ENCODE results near the gene NACC2.
"Not testable (repeated sequence)": the region's sequence is repeated elsewhere in the genome, so short reads cannot be mapped to it uniquely, and the experiment has no call there.

Gene NACC2

DNA sequence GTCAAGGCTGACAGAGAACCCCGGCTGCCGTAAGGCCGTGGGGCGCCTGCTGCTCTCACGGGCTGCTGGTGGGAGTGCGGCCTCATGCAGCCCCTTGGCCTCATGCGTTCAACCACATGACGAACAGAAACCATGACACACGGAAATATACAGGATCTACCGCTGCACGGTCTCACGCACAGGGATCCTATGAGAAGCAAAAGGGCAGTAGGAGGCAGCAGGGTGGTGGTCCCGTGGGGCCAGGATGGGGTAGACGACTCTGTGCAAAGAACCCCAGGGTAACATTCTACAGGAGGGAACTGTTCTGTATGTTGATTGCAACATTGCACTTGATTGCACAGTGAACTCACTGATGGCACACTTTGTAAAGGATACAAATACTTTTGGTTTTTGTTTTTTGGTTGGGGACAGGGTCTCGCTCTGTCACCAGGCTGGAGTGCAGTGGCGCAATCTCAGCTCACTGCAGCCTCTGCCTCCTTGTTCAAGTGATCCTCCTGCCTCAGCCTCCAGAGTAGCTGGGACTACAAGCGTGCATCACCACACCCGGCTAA is 51.6 kb downstream of the NACC2 start:
- DNase-seq, result no peak

DNA sequence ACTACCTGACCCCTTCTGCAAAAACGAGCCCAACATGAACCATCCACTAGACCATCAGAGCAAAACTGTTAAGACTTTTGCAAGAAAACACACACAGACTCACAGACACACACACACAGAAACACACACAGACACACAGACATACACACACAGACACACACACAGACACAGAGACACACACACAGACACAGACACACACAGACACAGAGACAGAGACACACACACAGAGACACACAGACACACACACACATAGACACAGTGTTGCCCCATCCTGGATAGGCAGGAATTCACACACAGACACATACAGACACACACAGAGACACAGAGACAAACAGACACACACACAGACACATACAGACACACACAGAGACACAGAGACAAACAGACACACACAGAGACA is 52.5 kb downstream of the NACC2 start:
- no peak for DNase-seq

DNA sequence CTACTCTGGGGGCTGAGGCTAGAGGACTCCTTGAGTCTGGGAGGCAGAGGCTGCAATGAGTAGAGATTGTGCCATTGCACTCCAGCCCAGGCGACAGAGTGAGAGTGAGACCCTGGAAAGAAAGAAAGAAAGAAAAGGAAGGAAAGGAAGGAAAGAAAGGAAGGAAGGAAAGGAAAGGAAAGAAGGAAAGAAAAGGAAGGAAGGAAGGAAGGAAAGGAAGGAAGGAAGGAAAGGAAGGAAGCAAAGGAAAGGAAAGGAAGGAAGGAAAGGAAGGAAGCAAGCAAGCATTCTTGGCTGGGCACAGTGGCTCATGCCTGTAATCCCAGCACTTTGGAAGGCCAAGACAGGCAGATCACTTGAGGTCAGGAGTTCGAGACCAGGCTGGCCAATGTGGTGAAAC is 54.2 kb downstream of the NACC2 start:
- not testable (repeated sequence) for DNase-seq

DNA sequence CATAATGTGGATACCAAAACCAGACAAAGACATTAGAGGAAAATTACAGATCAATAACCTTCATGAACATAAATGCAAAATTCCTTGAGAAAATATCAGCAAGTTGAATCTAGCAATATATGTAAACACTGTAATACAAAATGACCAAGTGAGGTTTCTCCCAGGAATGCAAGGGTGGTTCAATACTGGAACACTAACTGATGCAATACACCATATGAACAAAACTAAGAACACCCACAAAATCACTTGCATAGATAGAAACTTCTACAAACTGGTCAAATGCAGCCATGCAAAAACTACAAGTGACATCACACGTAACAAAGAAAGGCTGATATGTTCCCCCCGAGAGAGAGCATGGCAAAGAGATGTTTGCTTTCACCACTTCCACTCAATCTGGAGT is 55.6 kb downstream of the NACC2 start:
- no peak for DNase-seq

DNA sequence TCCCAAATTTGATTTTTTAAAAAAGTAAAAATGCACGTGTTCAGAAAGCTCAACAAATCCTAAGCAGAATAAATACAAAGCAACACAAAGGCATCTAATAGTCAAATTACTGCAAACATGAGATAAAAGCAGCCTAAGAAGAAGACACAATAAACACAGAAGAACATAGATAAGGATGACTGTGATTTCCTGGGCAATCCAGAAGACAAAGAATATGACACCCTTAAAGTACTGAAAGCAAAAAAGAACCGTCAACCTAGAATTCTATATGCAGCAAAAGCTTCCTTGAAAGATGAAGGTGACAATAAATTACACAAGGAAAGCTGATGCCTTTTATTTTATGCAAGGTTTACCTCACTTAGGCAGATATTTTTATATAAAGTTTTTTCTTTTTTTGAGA is 58.2 kb downstream of the NACC2 start:
- no peak for DNase-seq

GRCh38 chr9:136036050-136036449 is 59.0 kb downstream of the NACC2 start:
- DNase-seq, result no peak

- no peak for DNase-seq
Observed at GRCh38 chr9:136031741-136032730, 63.1 kb downstream of the NACC2 start.

GRCh38 chr9:136031094-136031493 is 64.0 kb downstream of the NACC2 start:
- no peak for DNase-seq

- no peak for DNase-seq
Observed at GRCh38 chr9:136029556-136029955, 65.5 kb downstream of the NACC2 start.

DNA sequence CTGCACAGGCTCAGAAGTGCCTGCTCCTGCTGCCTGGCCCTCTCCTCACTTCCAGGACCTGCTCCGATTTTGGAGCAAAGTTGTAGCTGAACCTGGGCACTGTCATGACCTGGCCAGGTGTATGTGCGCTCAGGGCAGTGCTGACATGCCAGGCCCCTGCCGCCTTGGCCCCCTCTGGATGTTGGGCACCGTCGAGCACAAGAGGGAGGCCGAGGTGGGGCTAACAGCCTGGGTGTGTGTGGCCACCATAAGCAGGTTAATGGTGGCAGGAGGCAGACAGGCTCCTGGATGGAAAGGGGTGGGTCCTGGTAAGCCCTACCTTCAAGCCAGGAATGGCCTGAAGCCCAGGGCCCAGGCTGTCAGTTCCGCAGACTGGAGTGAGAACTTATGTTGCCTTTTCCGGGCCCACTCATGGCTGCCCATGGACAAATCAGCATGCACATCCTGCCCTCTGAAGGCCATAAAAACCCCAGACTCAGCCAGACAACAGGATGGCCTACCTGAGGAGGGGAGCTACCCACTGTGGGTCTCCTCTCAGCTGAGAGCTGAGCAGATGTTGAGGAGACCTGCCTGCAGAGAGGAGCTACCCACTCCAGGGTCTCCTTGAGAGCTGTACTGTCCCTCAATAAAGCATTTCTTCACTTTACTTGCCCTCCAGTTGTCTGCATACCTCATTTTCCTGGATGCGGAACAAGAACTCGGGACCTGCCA is 66.2 kb downstream of the NACC2 start:
- no peak for DNase-seq

- not testable (repeated sequence) for DNase-seq
Observed at GRCh38 chr9:136026943-136027289, 68.2 kb downstream of the NACC2 start.

DNA sequence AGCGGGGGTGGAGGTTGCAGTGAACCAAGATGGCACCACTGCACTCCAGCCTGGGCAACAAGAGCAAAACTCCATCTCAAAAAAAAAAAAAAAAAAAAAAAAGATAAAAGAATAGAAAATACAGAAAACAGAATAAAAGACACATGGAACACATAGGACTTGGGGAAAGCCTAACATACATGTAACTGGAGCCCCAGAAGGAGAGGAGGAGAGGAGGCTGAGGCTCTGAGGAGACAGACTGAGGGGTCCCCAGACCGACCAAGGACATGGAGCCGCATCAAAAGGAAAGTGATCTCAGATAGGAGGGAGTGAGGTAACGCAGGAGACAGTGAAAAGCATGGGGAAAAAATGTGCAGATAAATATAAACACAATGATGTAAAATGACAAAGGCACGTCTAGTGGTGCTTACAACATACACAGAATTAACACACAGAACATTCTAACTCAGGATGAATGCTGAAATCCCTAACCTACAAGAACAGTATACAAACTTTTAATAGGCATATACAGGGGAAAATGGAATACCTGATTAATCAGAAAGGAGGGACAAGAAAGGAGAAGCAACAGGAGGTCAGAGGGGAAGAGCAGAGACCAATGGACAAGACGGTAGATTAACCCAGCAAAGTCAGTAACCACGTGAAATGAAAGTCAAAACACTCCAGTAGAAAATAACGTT is 68.7 kb downstream of the NACC2 start:
- no peak for DNase-seq

GRCh38 chr9:136025481-136025880 is 69.6 kb downstream of the NACC2 start:
- DNase-seq, result no peak

DNA sequence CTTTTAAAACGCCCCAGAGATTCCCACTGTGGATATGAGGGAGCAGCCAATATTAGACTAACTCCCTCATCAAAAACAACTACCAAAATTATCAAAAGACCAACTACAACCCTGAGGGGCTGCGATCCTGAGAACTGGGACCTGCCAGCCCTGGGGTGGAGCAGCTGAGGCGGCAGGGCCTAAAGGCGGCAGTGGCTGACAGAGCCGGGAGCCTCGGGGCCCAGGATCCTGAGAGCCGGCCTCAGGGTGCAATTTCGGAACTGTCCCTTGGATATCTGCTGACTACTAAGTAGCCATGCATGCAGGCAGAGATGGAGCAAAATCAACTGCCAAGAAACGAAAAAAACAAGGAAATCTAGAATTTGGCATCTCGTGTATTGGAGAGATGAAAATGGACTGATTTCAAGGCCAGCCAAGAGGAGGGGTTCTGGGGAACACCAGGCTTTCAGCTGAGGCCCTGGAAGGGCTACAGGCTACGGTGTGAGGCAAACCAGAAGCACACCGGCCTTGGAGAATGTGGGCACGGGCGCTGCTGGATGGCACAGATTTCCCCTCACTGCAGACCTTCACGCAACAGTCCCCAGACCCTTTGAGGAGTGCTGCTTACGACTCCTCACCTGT is 70.3 kb downstream of the NACC2 start:
- DNase-seq, result no peak

- DNase-seq, result no peak
Observed at GRCh38 chr9:136024286-136024685, 70.8 kb downstream of the NACC2 start.

DNA sequence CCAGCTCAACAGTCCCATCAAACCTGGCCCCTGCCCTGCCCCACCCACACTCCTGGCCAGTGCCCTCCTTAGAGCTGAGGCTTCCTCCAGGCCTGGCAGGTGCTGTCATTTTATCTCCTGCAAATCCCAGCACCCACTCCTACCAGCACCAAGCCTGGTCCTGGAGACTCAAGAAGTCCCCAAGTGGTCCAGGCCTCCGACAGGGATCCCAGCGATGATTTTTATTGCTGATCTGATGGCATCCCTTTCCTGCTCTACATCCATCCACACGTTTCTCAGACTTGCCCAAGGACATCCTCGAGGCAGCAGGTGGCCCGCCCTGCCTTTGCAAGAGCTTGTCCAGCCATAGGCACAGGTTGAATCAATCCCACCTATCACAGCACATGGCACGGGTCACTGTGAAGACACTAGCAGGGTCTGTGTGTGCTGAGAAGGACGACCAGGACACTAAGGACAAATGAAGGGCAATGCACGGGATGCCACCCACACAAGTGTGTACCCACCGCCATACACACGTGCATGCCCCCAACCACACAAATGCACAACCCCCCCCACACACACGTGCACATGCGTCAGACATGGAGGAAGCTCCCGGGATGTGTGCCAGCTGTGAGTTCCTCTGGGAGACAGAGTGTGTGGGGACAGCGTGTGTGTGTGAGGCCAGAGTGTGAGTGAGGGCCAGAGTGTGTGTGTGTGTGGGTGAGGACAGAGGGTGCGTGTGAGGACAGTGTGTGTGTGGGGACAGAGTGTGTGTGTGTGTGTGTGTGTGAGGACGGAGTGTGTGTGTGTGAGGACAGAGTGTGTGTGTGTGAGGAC is 71.5 kb downstream of the NACC2 start:
- DNase-seq, result no peak

- no peak for DNase-seq
Observed at GRCh38 chr9:136022731-136023409, 72.2 kb downstream of the NACC2 start.

DNA sequence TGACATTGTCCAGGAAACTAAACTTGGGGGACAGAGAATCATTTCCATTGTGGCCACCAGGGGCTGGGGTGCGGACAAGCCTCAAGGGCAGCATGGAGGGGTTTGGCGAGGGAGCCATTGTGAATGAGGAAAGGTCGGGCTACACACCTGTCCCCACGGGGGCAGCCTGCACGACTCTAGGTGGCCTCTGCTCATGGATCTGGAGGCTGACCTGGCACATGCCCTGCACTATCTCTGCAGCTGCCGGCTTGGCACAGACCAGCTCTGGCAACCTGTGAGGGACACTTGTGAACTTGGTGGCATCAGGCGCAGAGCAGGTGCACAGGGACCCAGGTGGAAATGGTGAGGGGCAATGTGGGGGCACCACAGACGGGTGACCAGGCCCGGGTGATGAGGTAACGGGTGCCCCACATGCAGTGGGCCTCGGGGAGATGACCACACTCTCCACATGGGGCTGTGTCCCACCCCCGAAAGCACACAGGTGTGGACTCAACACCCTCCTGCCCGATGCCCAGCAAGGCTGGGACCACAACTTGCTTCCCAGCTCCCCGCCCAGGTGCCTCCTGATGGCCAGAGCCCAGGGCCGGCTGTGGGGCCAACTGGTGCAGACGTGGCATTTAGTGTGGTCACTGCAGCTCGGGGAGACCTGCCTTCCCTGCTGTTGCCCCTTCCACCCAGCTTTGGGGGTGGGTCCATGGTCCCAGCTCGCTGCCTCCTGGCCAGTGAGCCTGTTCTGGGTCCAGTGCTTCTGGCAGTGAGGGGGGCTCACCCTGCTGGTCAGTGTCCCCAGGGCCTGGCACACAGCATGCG is 73.0 kb downstream of the NACC2 start:
- DNase-seq, result no peak

DNA sequence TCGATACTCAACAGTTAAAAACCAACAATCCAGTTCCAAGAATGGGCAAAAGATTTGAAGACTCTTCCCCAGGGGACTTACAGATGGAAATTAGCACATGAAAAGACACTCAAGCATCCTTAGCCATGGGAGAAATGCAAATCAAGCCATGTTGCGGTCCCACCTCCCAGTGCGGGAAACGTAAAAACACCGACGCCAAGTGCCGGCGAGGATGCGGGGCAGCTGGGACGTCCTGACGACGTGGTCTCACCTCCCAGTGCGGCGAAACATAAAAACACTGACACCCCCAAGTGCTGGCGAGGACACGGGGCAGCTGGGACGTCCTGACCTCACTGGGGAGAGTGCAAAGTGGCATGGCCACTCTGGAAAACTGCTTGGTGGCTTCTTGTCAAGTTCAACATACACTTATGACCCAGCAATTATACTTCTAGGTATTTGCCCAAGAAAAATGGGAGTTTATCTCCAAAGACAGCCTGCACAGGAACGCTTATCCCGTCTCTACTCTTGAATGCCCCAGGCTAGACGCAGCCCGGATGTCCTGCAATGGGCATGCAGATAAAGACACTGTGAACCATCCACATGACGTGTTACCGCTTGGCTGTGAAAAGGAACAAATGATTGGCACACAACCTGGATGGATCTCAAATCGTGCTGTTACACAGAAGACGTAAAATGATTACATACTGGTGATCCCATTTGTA is 73.8 kb downstream of the NACC2 start:
- DNase-seq, result no peak

- DNase-seq, result no peak
Observed at GRCh38 chr9:136020671-136021070, 74.4 kb downstream of the NACC2 start.
